A549 (cell line): ENCODE measurements around the gene MAPK9.

Source experiments
- CHD4 ChIP-seq: fragments of 200-600 bp; sonication (generic); IDR thresholded peaks from 2 replicates; pipeline ENCODE4 v1.6.1; 2016; ENCODE audit warnings: antibody characterized with exemption, mild to moderate bottlenecking, borderline replicate concordance
- EP300 ChIP-seq, 2 experiments: fragments of >200 bp; sonication (Bioruptor Twin); formaldehyde crosslinking; IDR thresholded peaks; 2 replicates in 1 of 2; 3 replicates in 1 of 2; pipeline ENCODE4 v1.6.1; 2016 to 2017
- HDAC2 ChIP-seq: fragments of 200-600 bp; sonication (generic); IDR thresholded peaks from 2 replicates; pipeline ENCODE4 v1.6.1; 2016
- JUNB ChIP-seq: fragments of >200 bp; sonication (Bioruptor Twin); formaldehyde crosslinking; IDR thresholded peaks from 2 replicates; pipeline ENCODE4 v1.6.1; 2016
- KDM1A ChIP-seq: fragments of 200-600 bp; sonication (generic); IDR thresholded peaks from 2 replicates; pipeline ENCODE4 v1.6.1; 2016; ENCODE audit warnings: low read depth, mild to moderate bottlenecking
- MAZ ChIP-seq: fragments of 150-350 bp; IDR thresholded peaks from 2 replicates; pipeline ENCODE4 v1.6.1; 2014; ENCODE audit warnings: antibody characterized with exemption, low read depth, low read length, borderline replicate concordance
- NR3C1 ChIP-seq: fragments of >200 bp; sonication (Bioruptor Twin); formaldehyde crosslinking; IDR thresholded peaks from 3 replicates; pipeline ENCODE4 v1.6.1; 2017
- POLR2A ChIP-seq: IDR thresholded peaks from 2 replicates; pipeline ENCODE4 v1.6.1; 2012; ENCODE audit warnings: mild to moderate bottlenecking, low read length
- RCOR1 ChIP-seq: fragments of 150-350 bp; IDR thresholded peaks from 2 replicates; pipeline ENCODE4 v1.6.1; 2014; ENCODE audit warnings: antibody characterized with exemption, low read length, low read depth
- TFCP2L1 ChIP-seq: fragments of 250-450 bp; sonication (Bioruptor Pico); IDR thresholded peaks from 2 replicates; pipeline ENCODE4 v1.5.0; 2021; ENCODE audit warnings: mild to moderate bottlenecking
- ZC3H11A ChIP-seq: fragments of 450-650 bp; IDR thresholded peaks from 2 replicates; pipeline ENCODE4 v1.6.1; 2014; ENCODE audit warnings: antibody characterized with exemption, mild to moderate bottlenecking
- TF ChIP-seq, protein P1 (sequence below): fragments of 450-650 bp; IDR thresholded peaks from 2 replicates; pipeline ENCODE4 v1.6.1; 2014; ENCODE audit warnings: antibody characterized with exemption
- TF ChIP-seq, protein P2 (sequence below): fragments of >200 bp; sonication (Bioruptor Twin); formaldehyde crosslinking; IDR thresholded peaks from 3 replicates; pipeline ENCODE4 v1.5.1; 2016
- TF ChIP-seq, protein P3 (sequence below): fragments of 200-600 bp; sonication (generic); IDR thresholded peaks from 2 replicates; pipeline ENCODE4 v1.6.1; 2016; ENCODE audit warnings: antibody characterized with exemption, mild to moderate bottlenecking, moderate library complexity

DNA sequence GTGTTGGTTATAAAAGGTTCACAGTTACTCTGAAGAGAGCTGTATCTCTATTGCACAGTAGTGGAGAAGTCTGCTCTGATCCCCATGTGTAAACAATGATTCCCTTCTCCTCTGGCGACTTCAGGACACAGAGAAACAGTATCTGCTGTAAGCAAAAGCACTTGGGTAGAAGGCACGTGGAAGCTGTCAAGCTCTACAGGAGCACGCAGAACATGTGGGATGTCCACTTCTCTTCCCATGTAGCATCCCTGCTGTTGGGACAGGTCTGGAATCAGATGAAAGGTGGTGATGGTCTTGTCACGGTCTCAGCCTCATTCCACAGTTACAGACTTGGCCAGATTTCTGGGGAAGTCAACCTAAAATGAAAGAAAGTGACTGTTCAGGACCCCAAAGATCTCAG lies 9.4 kb upstream of the MAPK9 start:
- no peak for TF ChIP-seq MAZ
- TF ChIP-seq, protein P1, sequence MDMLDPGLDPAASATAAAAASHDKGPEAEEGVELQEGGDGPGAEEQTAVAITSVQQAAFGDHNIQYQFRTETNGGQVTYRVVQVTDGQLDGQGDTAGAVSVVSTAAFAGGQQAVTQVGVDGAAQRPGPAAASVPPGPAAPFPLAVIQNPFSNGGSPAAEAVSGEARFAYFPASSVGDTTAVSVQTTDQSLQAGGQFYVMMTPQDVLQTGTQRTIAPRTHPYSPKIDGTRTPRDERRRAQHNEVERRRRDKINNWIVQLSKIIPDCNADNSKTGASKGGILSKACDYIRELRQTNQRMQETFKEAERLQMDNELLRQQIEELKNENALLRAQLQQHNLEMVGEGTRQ = no peak
- TF ChIP-seq TFCP2L1 = no peak
- TF ChIP-seq NR3C1 = no peak
- TF ChIP-seq CHD4 = no peak
- no peak for TF ChIP-seq HDAC2
- TF ChIP-seq JUNB = no peak
- TF ChIP-seq, protein P2, sequence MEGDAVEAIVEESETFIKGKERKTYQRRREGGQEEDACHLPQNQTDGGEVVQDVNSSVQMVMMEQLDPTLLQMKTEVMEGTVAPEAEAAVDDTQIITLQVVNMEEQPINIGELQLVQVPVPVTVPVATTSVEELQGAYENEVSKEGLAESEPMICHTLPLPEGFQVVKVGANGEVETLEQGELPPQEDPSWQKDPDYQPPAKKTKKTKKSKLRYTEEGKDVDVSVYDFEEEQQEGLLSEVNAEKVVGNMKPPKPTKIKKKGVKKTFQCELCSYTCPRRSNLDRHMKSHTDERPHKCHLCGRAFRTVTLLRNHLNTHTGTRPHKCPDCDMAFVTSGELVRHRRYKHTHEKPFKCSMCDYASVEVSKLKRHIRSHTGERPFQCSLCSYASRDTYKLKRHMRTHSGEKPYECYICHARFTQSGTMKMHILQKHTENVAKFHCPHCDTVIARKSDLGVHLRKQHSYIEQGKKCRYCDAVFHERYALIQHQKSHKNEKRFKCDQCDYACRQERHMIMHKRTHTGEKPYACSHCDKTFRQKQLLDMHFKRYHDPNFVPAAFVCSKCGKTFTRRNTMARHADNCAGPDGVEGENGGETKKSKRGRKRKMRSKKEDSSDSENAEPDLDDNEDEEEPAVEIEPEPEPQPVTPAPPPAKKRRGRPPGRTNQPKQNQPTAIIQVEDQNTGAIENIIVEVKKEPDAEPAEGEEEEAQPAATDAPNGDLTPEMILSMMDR = no peak
- no peak for TF ChIP-seq ZC3H11A
- TF ChIP-seq RCOR1 = no peak
- TF ChIP-seq POLR2A = no peak
- TF ChIP-seq, protein P3, sequence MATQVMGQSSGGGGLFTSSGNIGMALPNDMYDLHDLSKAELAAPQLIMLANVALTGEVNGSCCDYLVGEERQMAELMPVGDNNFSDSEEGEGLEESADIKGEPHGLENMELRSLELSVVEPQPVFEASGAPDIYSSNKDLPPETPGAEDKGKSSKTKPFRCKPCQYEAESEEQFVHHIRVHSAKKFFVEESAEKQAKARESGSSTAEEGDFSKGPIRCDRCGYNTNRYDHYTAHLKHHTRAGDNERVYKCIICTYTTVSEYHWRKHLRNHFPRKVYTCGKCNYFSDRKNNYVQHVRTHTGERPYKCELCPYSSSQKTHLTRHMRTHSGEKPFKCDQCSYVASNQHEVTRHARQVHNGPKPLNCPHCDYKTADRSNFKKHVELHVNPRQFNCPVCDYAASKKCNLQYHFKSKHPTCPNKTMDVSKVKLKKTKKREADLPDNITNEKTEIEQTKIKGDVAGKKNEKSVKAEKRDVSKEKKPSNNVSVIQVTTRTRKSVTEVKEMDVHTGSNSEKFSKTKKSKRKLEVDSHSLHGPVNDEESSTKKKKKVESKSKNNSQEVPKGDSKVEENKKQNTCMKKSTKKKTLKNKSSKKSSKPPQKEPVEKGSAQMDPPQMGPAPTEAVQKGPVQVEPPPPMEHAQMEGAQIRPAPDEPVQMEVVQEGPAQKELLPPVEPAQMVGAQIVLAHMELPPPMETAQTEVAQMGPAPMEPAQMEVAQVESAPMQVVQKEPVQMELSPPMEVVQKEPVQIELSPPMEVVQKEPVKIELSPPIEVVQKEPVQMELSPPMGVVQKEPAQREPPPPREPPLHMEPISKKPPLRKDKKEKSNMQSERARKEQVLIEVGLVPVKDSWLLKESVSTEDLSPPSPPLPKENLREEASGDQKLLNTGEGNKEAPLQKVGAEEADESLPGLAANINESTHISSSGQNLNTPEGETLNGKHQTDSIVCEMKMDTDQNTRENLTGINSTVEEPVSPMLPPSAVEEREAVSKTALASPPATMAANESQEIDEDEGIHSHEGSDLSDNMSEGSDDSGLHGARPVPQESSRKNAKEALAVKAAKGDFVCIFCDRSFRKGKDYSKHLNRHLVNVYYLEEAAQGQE = no peak
- TF ChIP-seq EP300 (IDR thresholded peaks at IDR 0.05) = no peak
- no peak for TF ChIP-seq KDM1A
